Suppressor macrophage (primary cell): ENCODE results near the gene POLR2J2.
A peak's percentile ranks its signal among the peaks of the same experiment; 100 is the strongest.
"Not testable (repeated sequence)": the region's sequence is repeated elsewhere in the genome, so short reads cannot be mapped to it uniquely, and the experiment has no call there.

Experiments used
- DNase-seq, 4 experiments: peaks; one replicate each; pipeline ENCODE4 v3.0.0-alpha.2; 2020 to 2022

Gene POLR2J2

DNA sequence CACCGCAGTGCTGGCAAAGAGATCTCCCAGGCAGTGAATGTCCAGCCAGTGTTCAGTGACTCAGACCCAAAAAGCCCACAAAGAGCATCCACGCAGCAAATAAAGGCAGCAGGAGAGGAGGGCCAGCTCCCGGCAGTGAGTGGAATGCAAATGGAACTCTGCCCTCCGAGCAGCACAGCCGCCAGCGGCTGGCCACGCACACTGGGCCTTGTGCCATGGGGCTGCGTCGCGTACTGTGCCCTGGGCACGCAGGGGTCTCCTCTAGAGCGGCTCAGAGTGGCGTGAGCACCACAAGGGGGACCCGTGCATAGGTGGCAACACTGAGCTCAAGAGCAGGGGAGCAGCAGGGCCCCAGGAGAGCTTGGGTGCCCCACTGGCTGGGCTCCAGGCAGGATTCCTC, 3.9 kb downstream of the POLR2J2 start:
- not testable (repeated sequence) for DNase-seq

DNA sequence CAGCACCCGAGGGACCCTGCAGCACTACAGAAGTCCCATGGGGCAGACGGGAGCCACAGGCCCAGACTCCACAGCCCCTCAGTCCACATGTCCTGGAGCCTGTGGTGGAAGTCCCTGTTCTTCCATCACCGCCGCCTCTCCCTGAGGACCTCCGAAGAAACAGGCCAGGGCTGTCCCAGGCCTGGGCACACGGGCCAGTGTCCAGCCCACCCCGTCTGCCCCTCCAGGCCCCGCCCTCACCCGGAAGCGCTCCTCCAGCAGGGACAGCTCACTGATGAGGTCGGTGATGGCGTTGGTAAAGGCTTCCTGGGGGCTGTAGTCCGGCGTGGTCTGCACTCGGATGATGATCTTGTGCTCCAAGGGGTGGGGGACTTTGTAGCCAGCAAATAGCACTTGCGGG, 4.6 kb downstream of the POLR2J2 start:
- not testable (repeated sequence) for DNase-seq

DNA sequence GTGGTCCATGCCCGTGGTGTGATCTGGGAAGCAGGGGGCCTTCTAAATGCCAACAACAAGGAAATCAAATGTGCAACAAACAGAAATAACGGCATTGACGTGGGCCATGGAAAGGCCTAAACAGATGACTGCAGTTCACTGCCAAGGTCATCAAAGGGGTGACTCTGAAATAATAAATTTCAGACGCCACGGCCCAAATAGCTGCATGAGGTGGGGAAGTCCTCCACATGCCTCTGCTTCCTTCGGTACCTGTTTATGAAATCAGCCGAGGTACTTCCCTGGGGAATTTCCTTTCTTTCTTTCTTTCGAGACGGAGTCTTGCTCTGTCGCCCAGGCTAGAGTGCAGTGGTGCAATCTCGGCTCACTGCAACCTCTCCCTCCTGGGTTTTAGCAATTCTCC, 6.7 kb downstream of the POLR2J2 start:
- not testable (repeated sequence) for DNase-seq

GRCh38 chr7:102649924-102650323, 21.5 kb downstream of the POLR2J2 start, which contains the start of gene SPDYE2B:
Gene SPDYE2B (plus strand): TSS chr7:102650319. CDS start chr7:102652349, 2,030 bp downstream.
- not testable (repeated sequence) for DNase-seq

- DNase-seq, result not testable (repeated sequence)
These were observed 23.6 kb downstream of the POLR2J2 start for GRCh38 chr7:102647813-102648212.

DNA sequence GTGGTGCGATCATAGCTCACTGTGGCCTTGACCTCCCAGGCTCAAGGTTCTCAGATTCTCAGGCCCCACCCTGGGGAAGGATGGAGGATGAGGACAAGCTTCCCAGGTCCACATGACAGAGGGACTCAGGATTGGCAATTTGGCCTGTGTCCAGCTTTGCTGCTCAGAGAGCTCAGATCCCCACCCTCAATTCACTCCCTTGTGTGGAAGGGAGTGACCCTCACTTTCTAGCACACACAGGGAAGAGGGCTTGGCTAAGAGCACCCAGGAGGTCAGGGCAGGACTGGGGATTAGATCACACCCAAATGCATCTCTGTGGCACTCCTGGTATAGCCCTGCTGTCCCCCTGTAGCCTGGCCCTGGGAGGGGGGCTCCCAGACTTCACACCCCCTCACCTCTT, 28.1 kb downstream of the POLR2J2 start:
- not testable (repeated sequence) for DNase-seq

DNA sequence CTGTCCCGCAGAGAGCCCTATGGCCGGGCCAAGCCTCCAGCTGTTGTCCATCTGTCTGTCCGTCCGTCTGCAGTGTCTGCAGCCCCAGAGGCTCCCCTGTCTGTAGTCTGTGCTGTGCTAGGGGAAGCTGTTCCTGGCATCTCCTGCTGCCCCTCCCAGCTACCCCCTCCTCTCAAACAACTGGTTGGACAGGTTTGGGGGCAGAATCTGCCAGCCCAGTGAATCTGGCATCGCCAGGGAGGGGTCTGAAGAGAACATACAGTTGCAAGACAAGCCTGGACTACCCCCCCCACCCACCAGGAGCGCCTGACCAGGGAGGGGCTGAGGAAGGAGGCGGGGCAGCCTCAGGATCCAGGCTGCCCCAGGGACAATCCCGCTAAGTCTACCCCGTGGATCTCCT, 28.8 kb downstream of the POLR2J2 start, which contains the start of gene UPK3BL1:
Gene UPK3BL1 (minus strand): TSS at position 101 of the 400 bp plus-strand sequence. CDS start 50 bp downstream, at position 51.
- DNase-seq, result not testable (repeated sequence)

DNA sequence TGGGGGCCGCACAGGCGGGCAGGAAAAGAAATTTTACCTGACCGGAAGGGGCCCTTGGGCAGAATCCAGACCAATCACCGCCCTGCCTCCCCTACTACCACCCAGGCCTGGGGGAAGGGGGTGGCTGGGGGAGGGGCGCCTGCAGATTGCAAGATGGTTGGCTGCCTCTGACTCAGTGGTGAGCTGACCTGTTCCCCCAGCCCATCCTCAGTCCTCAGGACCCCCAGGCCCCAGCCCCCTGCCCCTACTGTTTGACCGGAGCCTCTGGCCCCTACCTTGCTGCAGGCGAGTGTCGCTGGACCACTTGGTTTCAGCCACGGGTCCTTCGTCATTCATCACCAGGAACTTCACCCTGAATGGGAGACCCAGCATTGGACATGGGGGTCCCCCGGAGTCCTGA, 32.6 kb downstream of the POLR2J2 start:
- not testable (repeated sequence) for DNase-seq

GRCh38 chr7:102636956-102637355, 34.5 kb downstream of the POLR2J2 start:
- not testable (repeated sequence) for DNase-seq

DNA sequence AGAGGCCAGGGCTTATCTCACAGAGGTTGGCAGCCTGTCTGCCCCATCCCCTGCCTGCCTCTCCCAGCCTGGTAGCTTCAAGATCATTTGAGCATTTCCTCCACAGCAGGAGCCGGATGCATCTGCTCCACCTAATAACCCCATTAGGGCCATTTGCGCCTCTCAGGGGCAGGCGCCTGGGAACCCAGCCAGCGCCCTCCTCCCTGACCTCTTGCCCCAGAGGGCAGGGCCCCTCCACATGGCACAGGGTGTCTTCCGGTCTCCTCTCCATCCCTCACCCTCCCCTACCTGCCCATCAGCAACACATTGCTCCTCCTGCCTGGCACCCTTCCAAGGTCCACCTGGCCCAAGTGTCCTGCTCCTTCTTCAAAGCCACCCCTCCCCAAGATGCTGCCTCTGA, 36.1 kb downstream of the POLR2J2 start:
- not testable (repeated sequence) for DNase-seq

DNA sequence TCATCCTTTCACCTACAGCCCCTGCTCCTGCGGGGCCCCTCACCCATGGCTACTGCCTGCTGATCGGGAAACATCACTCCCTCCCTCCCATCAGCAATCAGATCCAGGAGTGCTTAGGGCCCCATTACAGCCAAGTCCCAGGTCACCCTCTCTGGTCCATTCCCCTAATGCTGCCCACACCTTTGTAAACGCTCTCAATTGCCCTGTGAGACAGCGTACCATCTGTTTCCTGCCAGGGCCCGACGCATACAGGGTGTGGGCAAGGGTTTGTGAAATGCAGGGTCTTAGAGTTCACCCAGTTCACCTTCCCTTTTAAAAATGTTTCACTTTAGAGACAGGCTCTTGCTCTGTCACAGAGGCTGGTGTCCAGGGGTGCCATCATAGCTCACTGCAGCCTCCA, 37.2 kb downstream of the POLR2J2 start:
- not testable (repeated sequence) for DNase-seq

- not testable (repeated sequence) for DNase-seq
These were observed 40.8 kb downstream of the POLR2J2 start for GRCh38 chr7:102630622-102631021.

GRCh38 chr7:102627271-102627904, 44.1 kb downstream of the POLR2J2 start:
- DNase-seq, result not testable (repeated sequence)

GRCh38 chr7:102618122-102618521, 53.3 kb downstream of the POLR2J2 start:
- DNase-seq, result peak in 2 of 4 experiments; percentile 0

GRCh38 chr7:102616507-102617125, 54.8 kb downstream of the POLR2J2 start, which contains the start of gene RASA4:
Gene RASA4 (minus strand): TSS chr7:102616756. CDS start chr7:102616689, 67 bp downstream.
- peak; percentile 3 to 52 (median 32) for DNase-seq
